Esophagus squamous epithelium (tissue), 5 donors: ENCODE data around the gene EPB41L1. TPM values are rescaled to one million over a fixed set of nuclear protein-coding genes. Genes with fewer than 3 reads are reported as not detected.

ENCODE experiments used
- DNase-seq: peaks from one replicate; lab custom pipeline; 2025; lab: John Stamatoyannopoulos, UW
- H3K27ac ChIP-seq, 4 donors: fragments of 200-600 bp; sonication (generic); one replicate each; pipeline ENCODE4 v1.5.1; 2016 to 2019; ENCODE audit warnings: mild to moderate bottlenecking in 1 of 4
- H3K27me3 ChIP-seq, 4 donors: fragments of 200-600 bp; sonication (generic); 1 replicate in 3 of 4; 2 replicates in 1 of 4; pipeline versions ENCODE4 v1.5.1 to v1.6.0; 2017 to 2021; ENCODE audit warnings: antibody characterized with exemption in 1 of 4
- H3K36me3 ChIP-seq, 3 donors: fragments of 200-600 bp; sonication (generic); one replicate each; pipeline ENCODE4 v1.5.1; 2016 to 2019
- H3K4me1 ChIP-seq, 3 donors: fragments of 200-600 bp; sonication (generic); one replicate each; pipeline ENCODE4 v1.5.1; 2017 to 2019
- H3K4me3 ChIP-seq, 4 donors: fragments of 200-600 bp; sonication (generic); 1 replicate in 3 of 4; 2 replicates in 1 of 4; pipeline ENCODE4 v1.5.1; 2016 to 2019; ENCODE audit warnings: mild to moderate bottlenecking in 2 of 4, moderate library complexity in 1 of 4
- H3K9me3 ChIP-seq, 3 donors: fragments of 200-600 bp; sonication (generic); one replicate each; pipeline ENCODE4 v1.5.1; 2016 to 2019
- POLR2A ChIP-seq, 4 donors: fragments of 450-650 bp; IDR thresholded peaks; one replicate each; pipeline ENCODE4 v1.6.1; 2017; ENCODE audit warnings: antibody characterized with exemption in 4 of 4, mild to moderate bottlenecking in 4 of 4, moderate library complexity in 3 of 4
- WGBS, 2 donors: methylation state at CpG; one replicate each; pipeline ENCODE4 v1.1.5; 2018; 5-methylcytosine and 5-hydroxymethylcytosine counted together
- intact Hi-C: fragments of 100-400 bp; cut with DNase I; formaldehyde crosslinking; loops from one replicate; pipeline ENCODE4 v1.15.0; 2022
- total RNA-seq, 4 donors: library from RNA; depleted of rRNA; stranded (reverse); fragments of >200 nt; gene quantifications; one replicate each; pipeline ENCODE4 v1.1.0, GENCODE V29; 2016
- TF ChIP-seq, protein P1 (sequence below), 6 experiments: fragments of 450-650 bp in 4 of 6; fragments of 200-600 bp in 2 of 6; sonication (generic) in 2 of 6; IDR thresholded peaks; one replicate each; pipeline ENCODE4 v1.5.1; 2016 to 2019; ENCODE audit warnings: antibody characterized with exemption in 6 of 6, mild to moderate bottlenecking in 4 of 6, moderate library complexity in 4 of 6
- donor health status: DM: yes; HTN: yes; CAD: no.

Gene EPB41L1
- total RNA-seq, 4 donors from 2014 or later, result 39.1 to 112 (median 85.7) TPM

GRCh38 chr20:36260316-36260715 lies 105.8 kb downstream of the EPB41L1 start:
- 32 to 65% methylated on average over 3 to 5 of the region's 7 CpGs for WGBS, 2 donors
- no peaks in the 10 kb centered on the region for H3K27me3 ChIP-seq
- no peak overlapping the region for H3K4me3 ChIP-seq

DNA sequence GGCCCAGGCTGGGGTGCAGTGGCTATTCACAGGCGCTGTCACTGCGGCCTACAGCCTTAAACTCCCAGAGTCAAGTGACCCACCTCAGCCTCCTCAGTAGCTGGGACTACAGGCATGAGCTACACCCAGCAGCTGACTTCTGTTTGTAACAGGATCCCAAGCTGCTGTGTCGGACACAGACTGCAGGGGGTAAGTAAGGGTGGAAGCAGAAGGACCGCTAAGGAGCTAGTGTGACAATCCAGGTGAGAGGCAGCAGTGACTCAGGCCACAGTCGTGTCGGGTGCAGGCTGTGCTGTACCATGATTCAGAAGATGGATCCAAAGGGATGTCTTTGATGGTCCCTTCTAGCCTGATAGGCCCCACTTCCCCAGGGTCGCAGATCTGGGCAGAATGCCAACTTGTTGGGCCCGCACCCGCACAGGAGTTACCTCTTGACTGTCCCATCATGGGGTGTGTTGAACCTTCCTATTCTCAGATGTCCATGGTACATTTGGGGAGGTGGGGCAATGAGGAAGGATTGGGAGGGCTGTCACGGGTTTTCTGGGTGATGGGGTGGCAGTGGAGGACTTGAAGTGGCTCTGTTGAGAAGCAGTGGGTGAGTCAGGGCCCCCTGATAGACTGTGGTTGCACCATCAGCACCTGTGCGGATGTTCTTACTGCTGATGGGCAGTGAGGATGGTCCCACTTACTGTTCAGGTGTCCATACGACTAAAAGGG lies 107.0 kb downstream of the EPB41L1 start:
- peaks cover 0 to 13% (median under 1%) of the 10 kb centered on the region in 3 donors for H3K36me3 ChIP-seq
- DNase-seq, result no peak
- H3K4me3 ChIP-seq, result no peak overlapping the region
- WGBS, 2 donors, result 86 to 87% methylated on average over 9 to 10 of the region's 12 CpGs
- intact Hi-C loops, result no loop called here
- no peaks in the 10 kb centered on the region for H3K27me3 ChIP-seq
- TF ChIP-seq, protein P1, sequence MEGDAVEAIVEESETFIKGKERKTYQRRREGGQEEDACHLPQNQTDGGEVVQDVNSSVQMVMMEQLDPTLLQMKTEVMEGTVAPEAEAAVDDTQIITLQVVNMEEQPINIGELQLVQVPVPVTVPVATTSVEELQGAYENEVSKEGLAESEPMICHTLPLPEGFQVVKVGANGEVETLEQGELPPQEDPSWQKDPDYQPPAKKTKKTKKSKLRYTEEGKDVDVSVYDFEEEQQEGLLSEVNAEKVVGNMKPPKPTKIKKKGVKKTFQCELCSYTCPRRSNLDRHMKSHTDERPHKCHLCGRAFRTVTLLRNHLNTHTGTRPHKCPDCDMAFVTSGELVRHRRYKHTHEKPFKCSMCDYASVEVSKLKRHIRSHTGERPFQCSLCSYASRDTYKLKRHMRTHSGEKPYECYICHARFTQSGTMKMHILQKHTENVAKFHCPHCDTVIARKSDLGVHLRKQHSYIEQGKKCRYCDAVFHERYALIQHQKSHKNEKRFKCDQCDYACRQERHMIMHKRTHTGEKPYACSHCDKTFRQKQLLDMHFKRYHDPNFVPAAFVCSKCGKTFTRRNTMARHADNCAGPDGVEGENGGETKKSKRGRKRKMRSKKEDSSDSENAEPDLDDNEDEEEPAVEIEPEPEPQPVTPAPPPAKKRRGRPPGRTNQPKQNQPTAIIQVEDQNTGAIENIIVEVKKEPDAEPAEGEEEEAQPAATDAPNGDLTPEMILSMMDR (IDR thresholded peaks at IDR 0.05), result no peak
- TF ChIP-seq POLR2A (IDR thresholded peaks at IDR 0.05), result no peak
- H3K4me1 ChIP-seq, result no peaks in the 10 kb centered on the region
- H3K9me3 ChIP-seq, result no peaks in the 10 kb centered on the region
- no peak overlapping the region for H3K27ac ChIP-seq

More at GRCh38 chr20:36260316-36260715, 105.8 kb downstream of the EPB41L1 start:
- intact Hi-C loops, result no loop called here
- Histone ChIP-seq H3K36me3 (peaks cover 6 to 25% (median 12%) of the 10 kb centered on the region in 3 donors), H3K9me3 (no peaks in the 10 kb centered on the region), H3K4me1 (no peaks in the 10 kb centered on the region), H3K27ac (no peak overlapping the region)
- no peak for TF ChIP-seq POLR2A (IDR thresholded peaks at IDR 0.05)
- TF ChIP-seq, protein P1 (IDR thresholded peaks at IDR 0.05), result no peak
- no peak for DNase-seq

- WGBS, 2 donors, result 80 to 81% methylated on average over 10 to 11 of the region's 12 CpGs
- intact Hi-C loops, result no loop called here
- Histone ChIP-seq H3K4me3 (no peak overlapping the region), H3K4me1 (no peaks in the 10 kb centered on the region), H3K27me3 (no peaks in the 10 kb centered on the region), H3K27ac (no peak overlapping the region), H3K9me3 (no peaks in the 10 kb centered on the region), H3K36me3 (peaks cover 0 to 4% (median 0%) of the 10 kb centered on the region in 3 donors)
- TF ChIP-seq POLR2A (IDR thresholded peaks at IDR 0.05), result no peak
- no peak for DNase-seq
Measured at GRCh38 chr20:36262440-36262839, 107.9 kb downstream of the EPB41L1 start.

- DNase-seq, result no peak
- no peak overlapping the region for H3K4me3 ChIP-seq
- 75 to 88% methylated on average over 9 to 10 of the region's 20 CpGs for WGBS, 2 donors
- TF ChIP-seq POLR2A (IDR thresholded peaks at IDR 0.05), result no peak
- TF ChIP-seq, protein P1 (IDR thresholded peaks at IDR 0.05), result no peak
- intact Hi-C loops, result no loop called here
- no peaks in the 10 kb centered on the region for H3K9me3 ChIP-seq
- no peaks in the 10 kb centered on the region for H3K36me3 ChIP-seq
- H3K4me1 ChIP-seq, result no peaks in the 10 kb centered on the region
- H3K27me3 ChIP-seq, result no peaks in the 10 kb centered on the region
- H3K27ac ChIP-seq, result no peak overlapping the region
Measured at GRCh38 chr20:36264426-36265246, 110.1 kb downstream of the EPB41L1 start.

DNA sequence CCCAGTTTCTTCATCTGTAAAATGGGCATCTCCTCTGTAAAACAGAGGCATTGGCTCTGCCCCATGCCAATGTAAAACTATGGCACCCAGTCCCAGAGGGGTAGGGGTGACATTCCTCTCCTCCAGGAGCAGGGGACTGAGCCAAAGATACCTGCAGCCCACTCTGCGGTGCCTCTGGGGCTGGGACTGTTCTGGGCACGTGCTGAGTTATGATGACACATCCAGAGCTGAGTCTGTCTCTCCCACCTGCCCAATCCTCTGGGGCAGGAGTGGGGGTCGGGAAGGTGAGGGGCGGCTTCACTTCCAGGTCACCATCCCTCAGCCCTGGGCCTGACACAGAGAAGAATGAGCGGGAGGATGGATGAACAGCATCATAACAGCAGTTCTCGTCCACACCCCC lies 111.6 kb downstream of the EPB41L1 start:
- Histone ChIP-seq H3K4me3 (no peak overlapping the region), H3K36me3 (no peaks in the 10 kb centered on the region), H3K27me3 (no peaks in the 10 kb centered on the region), H3K27ac (no peak overlapping the region), H3K4me1 (no peaks in the 10 kb centered on the region), H3K9me3 (no peaks in the 10 kb centered on the region)
- intact Hi-C loops, result no loop called here
- no peak for DNase-seq
- WGBS, 2 donors, result 96% methylated on average over 3 of the region's 6 CpGs; no CpG with 5 or more reads in 1 of the 2 donors
- TF ChIP-seq, protein P1 (IDR thresholded peaks at IDR 0.05), result no peak
- TF ChIP-seq POLR2A (IDR thresholded peaks at IDR 0.05), result no peak
